Spleen (tissue), 7 donors: Measurements from ENCODE around the gene ZNF568.

Experiments
- CTCF ChIP-seq, 11 experiments: fragments of 200-600 bp in 7 of 11; fragments of 450-650 bp in 4 of 11; sonication (generic) in 4 of 11; IDR thresholded peaks in 8 of 11; conservative IDR thresholded peaks in 3 of 11; 1 replicate in 7 of 11; 2 replicates in 4 of 11; pipeline versions ENCODE4 v1.4.0 to v1.8.0; 2016 to 2021; ENCODE audit warnings: antibody characterized with exemption in 11 of 11, inconsistent platforms in 4 of 11, mild to moderate bottlenecking in 1 of 11
- POLR2A ChIP-seq, 3 donors: fragments of 450-650 bp; IDR thresholded peaks; one replicate each; pipeline ENCODE4 v1.5.1; 2017; ENCODE audit warnings: antibody characterized with exemption in 3 of 3, mild to moderate bottlenecking in 1 of 3
- POLR2AphosphoS5 ChIP-seq, 3 donors: sonication (generic); formaldehyde crosslinking; IDR thresholded peaks; one replicate each; pipeline ENCODE4 v1.5.1; 2017; ENCODE audit warnings: antibody characterized with exemption in 3 of 3
- donor health status: DM: no; HTN: no; CAD: no; lungs with moderate emphysema.
- donor health status: DM: no; HTN: no; CAD: no.
- donor health status: DM: no; HTN: no; CAD: no.

DNA sequence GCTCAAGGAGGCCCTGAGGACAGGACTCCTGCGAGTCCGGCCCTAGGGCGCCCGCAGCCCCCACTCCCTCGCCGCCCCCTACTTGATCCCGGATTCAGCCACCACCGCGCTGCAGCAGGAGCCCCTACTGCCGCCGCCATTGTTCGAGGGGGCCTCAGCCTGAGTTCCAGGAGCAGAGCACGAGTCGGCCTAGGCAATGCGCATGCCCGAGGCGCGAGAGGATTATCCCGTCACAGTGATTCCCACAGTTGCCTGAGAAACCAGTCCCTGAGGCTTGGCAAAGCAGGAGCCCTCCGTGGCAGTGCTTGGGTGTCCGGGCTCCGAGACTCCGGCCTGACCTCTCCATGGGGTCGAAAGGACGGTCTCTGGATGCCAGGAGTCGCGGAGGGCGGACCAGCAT, 93.7 kb downstream of the ZNF568 start:
- TF ChIP-seq POLR2A (IDR thresholded peaks at IDR 0.05) (no peak), CTCF (IDR thresholded peaks at IDR 0.05 in 8 of 11, conservative IDR thresholded peaks at IDR 0.05 in 3 of 11) (no peak), POLR2AphosphoS5 (IDR thresholded peaks at IDR 0.05) (no peak)
